NCI-H1092 (cell line): Measurements from ENCODE around the gene GOLM1.

ENCODE experiments used
- DNase-seq: peaks from one replicate; lab custom pipeline; 2025; lab: John Stamatoyannopoulos, UW

Gene GOLM1

DNA sequence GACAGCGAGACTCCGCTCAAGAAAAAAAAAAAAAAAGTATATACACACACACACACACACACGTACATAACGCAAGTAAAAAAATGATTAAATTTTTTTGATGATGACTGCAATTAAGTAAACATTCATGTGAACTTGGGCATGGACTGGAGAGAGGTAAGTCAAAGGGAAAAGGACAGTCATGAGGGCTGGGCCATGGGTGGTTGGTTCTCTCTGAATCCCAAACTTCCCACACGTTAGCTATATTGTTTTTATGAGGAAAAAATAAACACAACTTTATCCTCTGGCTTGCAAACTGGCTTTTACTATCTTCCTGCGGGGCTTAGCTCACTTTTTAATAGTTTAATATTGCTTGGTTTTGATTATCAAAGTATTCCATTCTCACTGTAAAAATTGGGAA, 53.7 kb downstream of the GOLM1 start:
- DNase-seq, result no peak

DNA sequence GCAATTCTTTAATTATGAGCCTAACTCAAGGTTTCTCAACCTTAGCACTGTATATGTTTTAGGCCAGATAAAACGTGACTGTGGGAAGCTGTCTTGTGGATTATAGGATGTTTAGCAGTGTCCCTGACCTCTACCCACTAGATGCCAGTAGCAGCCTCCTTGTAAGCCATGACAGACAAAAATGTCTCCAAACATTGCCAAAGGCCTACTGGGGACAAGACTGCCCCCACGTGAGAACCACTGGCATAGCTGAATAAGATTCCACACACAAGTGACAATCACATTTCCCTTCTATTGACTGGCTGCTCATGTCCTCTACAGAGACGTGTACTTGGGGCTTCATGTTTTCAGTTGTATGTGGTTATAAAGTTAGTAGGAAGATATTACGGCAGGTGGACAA, 55.4 kb downstream of the GOLM1 start:
- no peak for DNase-seq

DNA sequence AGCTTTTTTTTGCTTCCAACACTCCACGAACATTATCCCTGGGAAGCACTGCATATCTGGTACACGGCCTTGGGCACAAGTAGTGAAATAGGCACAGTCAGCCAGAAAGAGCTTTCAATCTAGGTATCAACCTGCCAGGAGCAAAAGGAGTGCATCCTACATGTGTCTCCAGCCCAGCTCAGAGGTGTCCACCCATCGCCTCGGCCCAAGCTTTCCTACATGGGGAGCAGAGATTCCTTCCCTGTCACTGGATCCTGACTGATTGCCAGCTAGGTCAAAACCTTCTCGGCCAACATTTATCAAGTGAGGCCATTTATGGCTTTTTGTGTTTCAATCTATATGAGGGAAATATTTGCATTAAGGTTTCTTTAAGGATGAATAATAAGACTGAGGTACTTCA, 55.8 kb downstream of the GOLM1 start:
- no peak for DNase-seq

DNA sequence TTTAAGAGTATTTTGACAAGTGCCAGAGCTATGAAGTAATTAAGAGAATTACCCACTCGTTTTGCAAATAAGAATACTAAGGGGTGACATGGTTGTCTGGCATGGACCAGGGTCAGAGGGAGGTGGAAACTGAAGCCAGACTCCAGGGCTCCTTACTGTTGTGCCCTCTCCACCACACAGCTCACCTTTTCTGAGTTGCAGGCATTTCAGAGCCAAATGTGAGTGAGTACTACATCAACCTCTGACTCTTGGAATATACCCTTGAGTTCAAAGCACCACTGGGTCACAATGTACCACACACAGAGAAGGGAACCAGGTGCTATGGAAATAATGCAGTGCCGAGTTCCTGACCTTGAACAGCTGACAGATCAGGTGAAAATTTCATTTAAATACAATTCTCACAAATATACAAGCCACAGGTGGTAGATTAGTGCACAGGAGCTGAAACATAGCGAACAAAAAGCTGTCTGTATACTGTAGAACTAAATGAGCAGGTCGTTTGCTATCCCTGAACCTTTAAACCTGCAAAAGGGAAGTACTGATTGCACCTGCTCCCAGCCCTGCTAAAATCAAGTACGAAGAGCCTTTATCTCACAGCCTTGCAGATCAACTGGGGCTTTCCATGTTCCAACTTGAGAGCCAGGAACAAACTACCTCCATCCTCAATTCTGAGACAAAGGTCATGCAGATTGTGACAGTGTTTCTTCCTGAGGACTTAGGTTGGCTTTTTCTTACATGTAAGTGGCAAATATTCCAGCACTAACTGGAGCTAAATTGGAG, 57.0 kb downstream of the GOLM1 start:
- no peak for DNase-seq

DNA sequence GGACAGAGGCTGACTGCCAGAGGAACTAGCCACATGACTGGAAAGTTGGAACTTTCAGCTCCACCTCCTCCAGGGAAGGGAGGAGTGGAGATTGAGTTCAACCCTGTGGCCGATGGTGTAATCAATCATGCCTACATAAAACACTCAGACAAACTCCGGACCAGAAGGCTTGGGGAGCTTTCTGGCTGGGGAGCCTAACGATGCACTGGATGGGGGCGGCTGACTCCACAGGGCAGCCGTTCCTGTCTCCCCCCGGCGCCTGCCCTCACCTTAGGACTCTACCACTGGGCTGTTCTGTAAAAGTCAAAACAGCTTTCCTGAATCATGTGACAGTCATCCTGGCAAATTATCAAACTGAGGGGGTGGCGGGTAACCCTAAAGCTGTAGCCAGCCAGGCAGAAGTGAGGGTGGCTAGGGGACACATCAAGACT, 58.0 kb downstream of the GOLM1 start:
- no peak for DNase-seq

DNA sequence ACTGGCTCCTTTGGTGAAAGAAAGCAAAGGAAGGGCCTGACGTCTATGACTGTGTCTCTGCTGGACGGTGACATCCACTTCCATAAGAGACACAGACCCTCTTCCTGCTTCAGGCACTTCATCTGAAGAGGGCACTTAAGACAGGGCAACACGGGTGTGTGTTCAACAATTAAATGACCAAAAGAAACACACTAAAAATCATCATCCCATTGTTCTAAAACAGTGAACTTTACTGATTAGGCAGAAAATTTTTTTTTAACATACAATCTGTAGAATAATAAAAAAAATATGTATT, 58.5 kb downstream of the GOLM1 start:
- no peak for DNase-seq

DNA sequence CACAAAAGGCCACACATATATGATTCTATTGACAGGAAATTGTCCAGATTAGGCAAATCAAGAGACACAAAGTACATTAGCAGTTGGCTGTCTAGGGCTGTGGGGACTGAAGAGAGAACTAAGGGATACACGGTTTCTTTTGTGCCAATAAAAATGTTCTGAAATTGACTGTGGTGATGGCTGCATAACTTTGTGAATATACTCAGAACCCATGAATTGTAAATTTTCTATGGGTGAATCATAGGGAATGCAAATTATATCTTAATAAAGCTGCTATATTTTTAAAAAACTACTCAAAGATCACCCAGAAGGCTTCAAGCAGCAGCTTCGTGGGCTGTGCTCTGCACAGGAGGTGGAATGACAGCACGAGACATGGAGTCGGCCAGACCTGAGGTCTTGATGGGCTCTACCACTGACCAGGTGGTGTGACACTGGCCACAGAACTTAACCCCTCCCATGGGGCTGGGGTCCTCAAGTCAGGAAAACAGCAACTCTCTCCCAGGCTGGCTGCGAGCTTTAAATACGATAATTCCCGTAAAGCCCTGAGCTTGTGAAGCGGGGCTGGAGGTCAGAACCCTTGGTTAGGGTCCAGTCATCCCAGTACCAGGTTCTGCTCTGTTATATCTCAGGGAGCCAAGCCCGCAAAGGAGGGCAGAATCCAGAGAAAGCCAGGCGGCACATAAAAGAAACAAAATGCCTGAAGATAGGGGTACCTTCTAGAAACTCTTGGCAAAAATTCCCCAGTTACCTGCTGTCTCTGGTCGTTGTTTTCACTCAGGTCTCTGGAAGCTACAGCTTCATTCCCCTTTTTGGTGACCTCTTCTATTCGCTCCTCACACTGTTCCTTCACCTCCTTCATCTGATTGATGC, 59.1 kb downstream of the GOLM1 start:
- no peak for DNase-seq

DNA sequence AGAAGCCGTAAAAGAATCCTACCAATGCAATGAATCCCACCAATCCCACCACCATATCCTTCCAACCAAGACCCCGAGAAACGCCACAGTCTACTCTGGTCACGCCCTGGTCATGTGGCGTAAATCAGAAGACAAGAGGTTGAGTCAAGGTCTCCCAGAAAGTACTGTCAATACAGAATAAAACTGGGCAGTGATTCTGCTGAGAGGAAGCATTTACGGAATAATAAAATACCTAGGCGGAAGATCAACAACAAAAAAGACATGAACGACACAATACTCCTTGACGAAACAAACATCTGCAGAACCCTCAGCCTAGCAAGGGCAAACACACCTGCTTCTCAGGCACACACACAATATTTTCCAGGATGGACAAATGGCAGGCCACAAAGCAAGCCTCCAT, 62.8 kb downstream of the GOLM1 start:
- peak; percentile 21 for DNase-seq

DNA sequence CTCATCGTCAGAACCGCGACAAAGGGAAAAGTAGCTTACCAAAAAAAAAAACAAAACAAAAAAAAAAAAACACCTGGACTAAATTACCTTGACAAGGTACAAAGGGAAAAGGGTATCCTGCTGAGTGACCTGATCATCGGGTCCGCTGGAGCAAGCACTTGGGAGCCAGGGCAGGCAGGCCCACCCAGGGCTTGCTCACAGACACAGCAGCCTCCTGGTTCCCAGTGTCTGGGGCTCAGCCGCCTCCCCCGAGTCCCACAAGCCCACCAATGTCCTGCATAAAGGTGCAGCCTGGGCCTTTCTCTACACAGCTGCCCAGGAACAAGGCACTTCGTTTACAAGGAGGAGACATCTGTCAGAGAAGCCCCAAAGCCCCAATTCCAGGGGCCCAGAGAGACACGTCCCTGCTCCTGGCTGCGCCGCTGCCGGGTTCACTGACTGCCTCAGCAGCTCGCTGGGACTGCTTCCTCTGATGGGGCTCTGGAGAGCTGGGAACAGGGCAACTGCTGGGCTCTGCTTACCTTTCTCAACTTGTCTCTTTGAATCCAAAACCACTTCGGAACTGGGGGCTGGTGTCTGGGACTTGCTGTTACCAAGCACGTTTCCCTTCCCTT, 63.4 kb downstream of the GOLM1 start:
- no peak for DNase-seq

DNA sequence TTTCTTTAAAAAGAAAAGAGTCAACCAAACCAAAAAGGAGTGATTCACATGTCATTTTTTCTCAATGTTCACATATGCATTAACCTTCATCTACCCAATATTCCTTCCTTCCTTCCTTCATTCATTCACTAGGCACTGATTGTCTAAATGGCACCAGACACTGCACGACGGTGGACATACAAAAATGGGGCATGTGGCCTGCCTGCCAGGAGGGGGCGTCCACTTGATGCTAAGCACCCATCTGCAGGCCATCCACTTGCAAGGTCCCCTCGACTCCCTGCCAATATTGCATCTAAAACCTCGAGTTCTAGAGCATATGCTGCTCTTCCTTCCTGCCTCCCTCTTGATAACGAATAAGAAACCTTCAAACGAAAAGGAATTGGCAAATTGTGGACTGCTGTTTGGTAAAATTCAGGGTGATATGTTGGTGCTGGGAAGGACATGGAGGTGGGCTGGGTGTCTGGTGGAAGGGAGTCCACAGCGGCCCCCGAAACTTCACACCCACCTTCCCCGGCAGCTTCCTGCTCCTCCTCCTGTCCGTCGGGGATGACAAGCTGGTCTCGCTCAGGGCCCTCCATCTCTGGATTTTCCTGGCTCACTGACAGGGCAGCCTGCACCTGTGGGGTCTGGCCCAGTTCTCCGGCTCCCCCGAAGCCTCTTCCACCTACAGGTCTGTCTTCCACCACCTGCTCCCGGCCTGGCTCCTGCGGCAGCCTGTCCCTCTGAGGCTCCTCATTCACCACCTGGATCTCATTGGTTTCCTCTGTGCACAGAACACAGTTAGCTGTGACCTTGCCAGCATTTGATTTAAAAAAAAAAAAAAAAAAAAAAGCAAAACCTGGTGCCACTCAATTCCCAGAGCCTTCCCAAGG, 64.3 kb downstream of the GOLM1 start:
- DNase-seq, result peak; percentile 8

DNA sequence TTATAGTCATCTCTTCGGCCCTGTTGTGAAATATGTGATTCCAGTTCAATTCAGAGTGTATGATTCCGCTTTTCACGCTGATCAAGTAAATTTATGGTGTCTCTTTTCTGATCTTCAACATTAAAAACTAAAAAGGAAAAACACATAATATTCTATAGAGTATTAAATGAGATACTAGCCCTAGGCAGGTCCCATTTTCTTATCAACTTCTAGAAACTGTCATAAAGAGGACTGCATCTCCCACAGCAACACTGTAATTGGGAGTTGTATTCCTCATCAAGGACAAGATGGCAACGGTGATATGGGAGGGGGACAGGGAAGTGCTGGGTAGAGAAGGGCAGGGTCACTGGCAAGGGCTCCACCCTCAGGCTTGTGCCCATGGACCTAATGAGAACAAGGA, 71.6 kb downstream of the GOLM1 start:
- no peak for DNase-seq

DNA sequence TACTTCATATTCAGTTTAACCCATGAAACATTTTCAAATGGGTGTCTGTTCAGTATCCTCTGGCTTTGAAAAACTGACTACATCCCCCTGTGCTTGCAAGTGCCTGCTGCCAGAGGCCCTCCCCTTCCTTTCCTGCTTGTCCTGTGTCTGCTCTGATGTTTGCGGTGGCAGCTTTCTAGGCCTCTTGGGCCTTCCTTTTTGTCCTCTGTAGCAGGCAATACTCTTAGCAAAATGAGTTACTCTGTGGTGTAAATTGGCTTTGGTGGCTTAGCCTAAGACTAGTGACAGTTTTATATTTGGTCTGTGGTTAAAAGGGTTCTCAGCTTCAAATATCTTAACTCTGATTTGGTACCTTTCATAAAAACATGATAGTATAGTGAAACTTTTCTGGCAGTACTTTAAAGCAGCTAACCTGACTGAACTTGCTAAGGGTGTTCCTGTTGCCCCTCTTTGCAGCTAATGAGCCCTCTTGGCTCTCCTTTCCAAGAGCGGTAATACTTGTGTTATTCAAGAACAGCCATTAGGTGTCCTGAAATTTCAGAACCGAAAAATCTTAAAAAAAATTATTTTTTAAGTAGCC, 76.6 kb downstream of the GOLM1 start:
- DNase-seq, result no peak

DNA sequence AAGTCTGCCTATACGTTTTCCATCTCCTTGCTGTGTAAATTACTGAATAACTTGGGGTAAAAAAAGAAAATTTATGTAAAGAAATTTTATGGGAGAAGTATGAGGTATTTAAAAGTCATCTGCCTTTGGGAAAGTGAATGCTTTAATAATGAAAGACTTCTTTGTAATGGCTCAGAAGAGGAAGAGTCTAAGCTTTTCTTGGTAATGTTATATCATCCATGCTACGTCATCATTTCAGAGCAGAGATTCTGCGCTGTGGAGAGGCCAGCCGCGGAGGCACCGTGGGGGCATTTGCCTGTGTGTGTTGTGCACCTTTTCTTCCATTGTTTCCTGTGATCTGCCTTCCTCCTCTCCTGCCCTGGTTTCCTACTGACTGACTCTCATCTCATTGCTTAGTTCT, 78.2 kb downstream of the GOLM1 start:
- DNase-seq, result no peak

DNA sequence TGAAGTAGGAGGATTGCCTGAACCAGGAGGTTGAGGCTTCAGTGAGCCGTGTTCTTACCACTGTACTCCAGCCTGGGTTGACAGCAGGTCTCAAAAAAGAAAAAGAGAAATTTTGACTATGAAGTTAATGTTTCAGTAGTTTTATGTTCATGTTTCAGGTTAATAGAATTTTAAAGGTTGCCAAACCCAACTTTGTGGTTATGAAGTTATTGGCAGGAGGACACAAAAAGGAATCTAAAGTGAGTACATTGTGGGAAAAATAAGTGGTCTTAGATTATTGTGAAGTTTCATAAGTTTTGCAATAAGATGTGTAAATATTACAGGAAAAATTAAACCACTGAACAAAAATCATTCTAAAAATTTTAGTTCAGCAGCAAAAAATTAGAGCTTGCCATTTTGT, 78.6 kb downstream of the GOLM1 start:
- DNase-seq, result no peak

DNA sequence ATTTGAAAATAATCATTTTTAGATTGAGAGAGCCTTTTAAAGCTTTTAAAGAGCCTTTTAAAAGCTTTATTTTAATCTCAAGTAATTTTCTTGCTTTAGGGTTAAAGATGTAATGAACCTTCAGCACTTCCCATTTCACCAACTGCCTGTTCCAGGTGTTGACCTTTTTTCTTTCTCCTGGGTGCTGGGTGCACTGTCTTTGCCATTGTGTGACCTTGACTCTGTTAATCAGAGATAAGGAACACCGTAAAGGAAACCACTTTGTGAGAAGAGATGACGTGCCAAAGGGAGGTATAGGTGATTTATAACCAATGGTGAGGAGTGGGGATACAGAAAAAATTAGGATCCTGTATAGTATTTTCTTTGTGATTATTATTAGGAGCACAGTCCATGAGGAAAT, 90.2 kb downstream of the GOLM1 start:
- DNase-seq, result no peak

DNA sequence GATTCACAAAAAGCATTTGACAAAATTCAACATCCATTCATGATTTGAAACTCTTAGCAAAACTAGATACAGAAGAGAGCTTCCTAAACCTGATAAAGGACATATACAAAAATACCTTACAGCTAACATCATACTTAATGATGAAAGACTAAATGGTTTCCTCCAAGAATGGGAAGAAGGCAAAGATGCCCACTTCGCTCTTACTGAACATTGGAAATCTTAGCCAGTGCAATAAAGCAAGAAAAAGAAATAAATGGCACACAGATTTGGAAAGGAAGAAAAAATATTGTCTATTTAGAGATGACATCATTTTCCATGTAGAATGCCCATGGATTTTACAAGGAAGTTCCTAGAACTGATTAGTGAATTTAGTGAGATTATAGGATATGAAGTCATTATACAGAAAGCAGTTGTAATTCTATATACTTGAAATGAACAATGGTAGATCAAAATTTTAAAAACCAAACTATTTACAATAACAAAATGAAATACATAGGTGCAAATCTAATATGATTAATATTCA, 94.0 kb downstream of the GOLM1 start:
- no peak for DNase-seq

DNA sequence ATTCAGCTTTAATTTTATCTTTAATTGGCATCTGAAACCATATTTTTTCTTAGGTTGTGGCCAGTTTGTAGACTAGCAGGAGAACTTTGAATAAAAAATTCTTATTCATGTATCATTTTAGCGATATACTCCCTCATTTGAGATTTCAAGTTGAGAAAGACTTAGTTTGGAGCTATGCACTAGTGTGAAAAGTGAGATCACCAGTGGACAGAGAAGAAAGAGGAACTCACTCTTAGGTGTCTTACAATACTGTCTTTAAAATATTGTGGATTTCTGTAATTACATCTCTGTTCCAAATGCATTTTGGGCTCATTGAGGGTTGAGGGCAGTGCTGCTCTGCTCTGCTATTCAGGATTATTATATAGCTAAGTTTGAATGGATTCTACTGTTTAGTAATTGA, 103.8 kb downstream of the GOLM1 start:
- no peak for DNase-seq

DNA sequence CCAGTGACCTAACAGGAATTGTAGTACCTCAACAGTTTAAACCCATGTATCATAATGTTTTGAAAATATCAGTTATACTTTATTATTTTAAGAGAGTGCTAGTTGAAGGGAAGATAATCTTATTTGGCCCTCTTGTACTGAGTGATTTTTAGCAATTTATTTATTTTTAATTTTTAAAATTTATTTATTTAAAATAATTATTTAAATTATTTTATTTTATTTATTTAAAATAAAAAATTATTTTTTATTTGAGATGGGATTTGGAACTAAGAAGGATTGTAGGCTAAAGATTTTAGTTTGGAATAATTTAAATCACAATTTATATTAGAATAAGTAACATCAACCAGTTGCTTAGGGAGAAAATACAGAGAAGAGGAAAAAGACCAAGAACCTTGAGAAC, 104.3 kb downstream of the GOLM1 start:
- no peak for DNase-seq

DNA sequence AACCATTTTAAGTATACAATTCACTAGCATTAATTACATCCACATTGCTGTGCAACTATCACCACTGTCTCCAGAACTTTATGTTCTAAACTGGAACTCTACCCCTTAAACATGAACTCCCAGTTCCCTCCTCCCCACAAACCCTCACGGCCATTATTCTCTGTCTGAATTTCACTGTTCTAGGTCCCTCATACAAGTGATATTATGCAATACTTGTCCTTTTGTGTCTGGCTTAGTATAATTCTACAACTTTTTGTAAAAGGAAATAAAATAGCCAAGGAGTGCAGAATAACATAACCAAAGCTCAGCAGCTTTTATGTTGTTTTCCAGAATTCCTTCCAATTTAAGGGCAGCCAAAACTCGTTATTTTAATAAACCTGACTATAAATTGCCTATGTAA, 105.2 kb downstream of the GOLM1 start:
- DNase-seq, result no peak

DNA sequence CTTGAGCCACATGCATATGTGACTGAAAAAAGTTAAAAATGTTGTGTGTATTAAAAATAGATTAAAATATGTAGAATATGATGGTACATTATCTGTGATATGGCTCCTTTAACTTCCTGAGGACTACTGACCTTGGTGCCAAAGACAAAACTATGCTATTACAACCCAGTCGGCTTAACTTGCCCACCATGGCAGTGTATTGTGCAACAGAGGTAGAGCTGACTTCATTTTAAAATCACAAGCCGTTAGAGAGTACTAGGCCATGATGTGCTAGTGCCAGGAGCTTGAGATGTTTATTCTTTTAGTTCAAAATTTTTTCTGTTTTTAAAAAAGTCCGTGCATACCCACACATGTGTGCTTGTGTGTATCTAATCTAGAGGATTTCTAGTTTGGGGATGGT, 112.1 kb downstream of the GOLM1 start:
- no peak for DNase-seq

DNA sequence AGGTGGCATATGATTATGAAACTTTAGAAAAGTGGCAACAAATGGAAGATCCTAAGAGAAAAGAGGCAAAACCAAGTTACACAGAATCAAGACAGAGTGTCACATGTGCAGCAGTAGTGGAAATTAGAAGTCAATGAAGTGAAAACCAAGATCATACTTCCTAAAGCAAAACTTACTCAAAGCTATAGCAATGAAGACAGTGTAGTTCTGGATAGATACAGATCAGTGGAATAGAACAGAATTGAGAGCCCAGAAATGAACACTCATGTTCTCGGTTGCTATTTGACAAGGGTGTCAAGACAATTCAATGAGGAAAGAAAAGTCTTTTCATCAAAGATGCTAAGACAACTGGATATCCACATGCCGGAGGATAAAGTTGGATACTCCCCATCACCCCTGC, 114.9 kb downstream of the GOLM1 start:
- no peak for DNase-seq

DNA sequence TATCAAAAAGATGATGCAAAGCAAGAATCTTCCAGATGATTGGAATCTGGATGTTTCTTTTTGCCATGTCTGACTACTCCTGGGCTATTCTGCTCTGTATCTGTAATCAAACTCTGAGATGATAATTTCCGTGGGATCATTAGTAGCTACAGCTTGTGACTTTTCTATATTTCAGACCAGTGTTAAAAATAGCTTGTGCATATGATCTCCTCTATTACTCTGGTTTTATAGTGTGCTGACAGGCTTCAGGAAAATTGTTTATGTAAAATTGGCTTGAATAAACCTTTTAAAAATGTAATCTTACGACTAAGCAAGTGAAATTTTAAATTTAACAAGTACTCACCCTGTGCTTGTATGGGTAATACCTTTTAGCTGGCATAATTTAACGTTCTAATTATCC, 118.0 kb downstream of the GOLM1 start:
- no peak for DNase-seq
